H9 (cell line): ENCODE data around the gene CABYR. TPM values are rescaled to one million over a fixed set of nuclear protein-coding genes. Genes with fewer than 3 reads are reported as not detected.
A peak's percentile ranks its signal among the peaks of the same experiment; 100 is the strongest.

Experiments
- DNase-seq: peaks from one replicate; pipeline ENCODE4 v3.0.0-alpha.2; 2017
- H2AFZ ChIP-seq: one replicate; pipeline ENCODE4 v1.6.1; 2013; ENCODE audit warnings: mild to moderate bottlenecking, low read length, control low read depth, moderate library complexity
- H2AK5ac ChIP-seq: 2 replicates; pipeline ENCODE4 v1.6.1; 2013; ENCODE audit warnings: low read length, control low read depth, mixed read lengths; ENCODE audit not compliant: insufficient read length
- H2BK120ac ChIP-seq: one replicate; pipeline ENCODE4 v1.6.1; 2013; ENCODE audit warnings: low read depth, mild to moderate bottlenecking, low read length, control low read depth, inconsistent platforms; ENCODE audit not compliant: poor library complexity, severe bottlenecking
- H2BK12ac ChIP-seq: 2 replicates; pipeline ENCODE4 v1.6.1; 2013; ENCODE audit warnings: low read length, control low read depth, mixed read lengths, low read depth; ENCODE audit not compliant: insufficient read length
- H2BK15ac ChIP-seq: 2 replicates; pipeline ENCODE4 v1.6.1; 2013; ENCODE audit warnings: low read depth, low read length, control low read depth
- H2BK20ac ChIP-seq: one replicate; pipeline ENCODE4 v1.6.1; 2013; ENCODE audit warnings: low read depth, mild to moderate bottlenecking, low read length, control low read depth, inconsistent platforms; ENCODE audit not compliant: poor library complexity, severe bottlenecking
- H2BK5ac ChIP-seq: 2 replicates; pipeline ENCODE4 v1.6.1; 2013; ENCODE audit warnings: low read length, control low read depth, mixed read lengths; ENCODE audit not compliant: insufficient read length
- H3K14ac ChIP-seq: 2 replicates; pipeline ENCODE4 v1.6.1; 2013; ENCODE audit warnings: low read length, control low read depth; ENCODE audit not compliant: insufficient read depth
- H3K18ac ChIP-seq: 2 replicates; pipeline ENCODE4 v1.6.1; 2013; ENCODE audit warnings: low read depth, mild to moderate bottlenecking, mixed read lengths, low read length, control low read depth; ENCODE audit not compliant: insufficient read length
- H3K23ac ChIP-seq: 2 replicates; pipeline ENCODE4 v1.6.1; 2013; ENCODE audit warnings: low read length, control low read depth, mixed read lengths, low read depth; ENCODE audit not compliant: insufficient read length
- H3K23me2 ChIP-seq: 2 replicates; pipeline ENCODE4 v1.6.1; 2013; ENCODE audit warnings: low read depth, mild to moderate bottlenecking, mixed read lengths, low read length, control low read depth; ENCODE audit not compliant: insufficient read length, poor library complexity, severe bottlenecking
- H3K27ac ChIP-seq: 2 replicates; pipeline ENCODE4 v1.5.1; 2013; ENCODE audit warnings: low read length, control low read depth, mixed read lengths, low read depth; ENCODE audit not compliant: insufficient read length
- H3K27me3 ChIP-seq: 2 replicates; pipeline ENCODE4 v1.6.1; 2013; ENCODE audit warnings: low read length, control low read depth, inconsistent platforms; ENCODE audit not compliant: insufficient read depth
- H3K4ac ChIP-seq: 2 replicates; pipeline ENCODE4 v1.6.1; 2013; ENCODE audit warnings: low read depth, mild to moderate bottlenecking, control low read depth, inconsistent platforms, low read length, moderate library complexity
- H3K4me1 ChIP-seq: 2 replicates; pipeline ENCODE4 v1.6.1; 2013; ENCODE audit warnings: low read length, control low read depth, inconsistent platforms; ENCODE audit not compliant: insufficient read depth
- H3K4me2 ChIP-seq: 2 replicates; pipeline ENCODE4 v1.6.1; 2013; ENCODE audit warnings: low read length, control low read depth, mixed read lengths; ENCODE audit not compliant: insufficient read length, insufficient read depth
- H3K56ac ChIP-seq: 2 replicates; pipeline ENCODE4 v1.6.1; 2013; ENCODE audit warnings: low read depth, mild to moderate bottlenecking, mixed read lengths, low read length, control low read depth; ENCODE audit not compliant: insufficient read length
- H3K79me1 ChIP-seq: 2 replicates; pipeline ENCODE4 v1.6.1; 2013; ENCODE audit warnings: low read depth, mild to moderate bottlenecking, moderate library complexity, low read length, control low read depth, inconsistent platforms; ENCODE audit not compliant: insufficient read depth, poor library complexity, severe bottlenecking
- H3K79me2 ChIP-seq: 2 replicates; pipeline ENCODE4 v1.6.1; 2013; ENCODE audit warnings: low read length, control low read depth, inconsistent platforms; ENCODE audit not compliant: insufficient read depth
- H3K9ac ChIP-seq: 2 replicates; pipeline ENCODE4 v1.6.1; 2013; ENCODE audit warnings: low read length, control low read depth, mixed read lengths; ENCODE audit not compliant: insufficient read length; ENCODE audit errors: extremely low read depth
- H3K9me3 ChIP-seq: one replicate; pipeline ENCODE4 v1.6.1; 2013; ENCODE audit warnings: low read depth, low read length, inconsistent platforms; ENCODE audit not compliant: control insufficient read depth
- H3T11ph ChIP-seq: one replicate; pipeline ENCODE4 v1.6.1; 2013; ENCODE audit warnings: mild to moderate bottlenecking, low read length, control low read depth, inconsistent platforms
- H4K20me1 ChIP-seq: one replicate; pipeline ENCODE4 v1.6.1; 2013; ENCODE audit not compliant: control insufficient read depth, insufficient read length, insufficient read depth
- H4K5ac ChIP-seq: 2 replicates; pipeline ENCODE4 v1.6.1; 2013; ENCODE audit warnings: low read depth, mild to moderate bottlenecking, mixed read lengths, low read length, control low read depth; ENCODE audit not compliant: insufficient read length
- H4K8ac ChIP-seq: replicated peaks from 2 replicates; pipeline ENCODE4 v1.6.1; 2013; ENCODE audit warnings: low read length, control low read depth, mixed read lengths, low read depth; ENCODE audit not compliant: insufficient read length
- H4K91ac ChIP-seq: 2 replicates; pipeline ENCODE4 v1.6.1; 2013; ENCODE audit warnings: low read depth, mild to moderate bottlenecking, moderate library complexity, mixed read lengths, low read length, control low read depth; ENCODE audit not compliant: insufficient read length
- H3K27ac Mint-ChIP-seq, 3 experiments: 2 replicates in 2 of 3; 3 replicates in 1 of 3; pipeline ENCODE4 v1.8.0; 2020 to 2021; ENCODE audit warnings: mixed read lengths in 3 of 3, mild to moderate bottlenecking in 1 of 3, moderate library complexity in 1 of 3
- H3K27me3 Mint-ChIP-seq: 2 replicates; pipeline ENCODE4 v1.8.0; 2021; ENCODE audit warnings: low read depth, mild to moderate bottlenecking, moderate library complexity, mixed read lengths
- H3K36me3 Mint-ChIP-seq, 3 experiments: 2 replicates in 2 of 3; 3 replicates in 1 of 3; pipeline ENCODE4 v1.8.0; 2020 to 2021; ENCODE audit warnings: low read depth in 3 of 3, mixed read lengths in 3 of 3; ENCODE audit not compliant: insufficient read depth in 1 of 3
- H3K4me1 Mint-ChIP-seq, 2 experiments: 2 replicates each; pipeline ENCODE4 v1.8.0; 2020; ENCODE audit warnings: mixed read lengths in 2 of 2
- H3K4me3 Mint-ChIP-seq, 2 experiments: 2 replicates in 1 of 2; 3 replicates in 1 of 2; pipeline ENCODE4 v1.8.0; 2020 to 2021; ENCODE audit warnings: mild to moderate bottlenecking in 2 of 2, mixed read lengths in 2 of 2, moderate library complexity in 1 of 2
- H3K9me3 Mint-ChIP-seq, 2 experiments: 2 replicates in 1 of 2; 3 replicates in 1 of 2; pipeline ENCODE4 v1.8.0; 2020; ENCODE audit warnings: mild to moderate bottlenecking in 2 of 2, mixed read lengths in 2 of 2, moderate library complexity in 1 of 2
- CTCF ChIP-seq: fragments of 200-600 bp; sonication (generic); conservative IDR thresholded peaks from 3 replicates; pipeline ENCODE4 v1.8.0; 2021; ENCODE audit warnings: antibody characterized with exemption, mild to moderate bottlenecking
- WGBS: extraction: QIAGEN DNeasy Blood & Tissue Kit; methylation state at CpG from one replicate; pipeline ENCODE4 v1.1.7; 2013; ENCODE audit warnings: missing lambda C conversion rate, low lambda C conversion rate, mixed read lengths; ENCODE audit not compliant: insufficient read length; ENCODE audit errors: extremely low coverage; 5-methylcytosine and 5-hydroxymethylcytosine counted together
- total RNA-seq: library from RNA; stranded (reverse); gene quantifications from 2 replicates; pipeline ENCODE4 v1.2.1, GENCODE V29; 2021

The CABYR gene
- total RNA-seq, 1 experiment from 2014 or later, result 13.6 TPM

- no peak overlapping the region for H4K5ac ChIP-seq
- Mint-ChIP-seq H3K36me3 (peaks cover 0 to 4% (median 3%) of the 10 kb centered on the region in 3 experiments; a peak in 4 of 7 replicates), H3K4me3 (no peak overlapping the region), H3K27me3 (no peaks in the 10 kb centered on the region), H3K27ac (peak overlapping the region in 2 of 3 experiments; percentile 36 to 64; a peak in 3 of 7 replicates), H3K4me1 (peaks cover 11 to 13% of the 10 kb centered on the region in 2 experiments), H3K9me3 (no peaks in the 10 kb centered on the region)
- peaks cover 7% of the 10 kb centered on the region; the same call in 1 of the 2 replicates for H3K4me1 ChIP-seq
- no peak overlapping the region for H4K8ac ChIP-seq
- H3K27me3 ChIP-seq, result no peaks in the 10 kb centered on the region
- no peak overlapping the region for H3K14ac ChIP-seq
- H2AK5ac ChIP-seq, result no peak overlapping the region
- no peak overlapping the region for H2BK15ac ChIP-seq
- no peak overlapping the region for H3T11ph ChIP-seq
- no peak overlapping the region for H2BK20ac ChIP-seq
- TF ChIP-seq CTCF, result no peak
- H2BK120ac ChIP-seq, result no peak overlapping the region
- no peak overlapping the region for H2AFZ ChIP-seq
- no peak overlapping the region for H3K4me2 ChIP-seq
- no peaks in the 10 kb centered on the region for H3K9me3 ChIP-seq
- no peak overlapping the region for H3K18ac ChIP-seq
- no peak for DNase-seq
- H4K20me1 ChIP-seq, result no peaks in the 10 kb centered on the region
- no peak overlapping the region for H3K9ac ChIP-seq
- no peak overlapping the region for H3K4ac ChIP-seq
- H4K91ac ChIP-seq, result no peak overlapping the region
- no peak overlapping the region for H2BK5ac ChIP-seq
- no peak overlapping the region for H2BK12ac ChIP-seq
- no peak overlapping the region for H3K56ac ChIP-seq
- H3K79me1 ChIP-seq, result no peaks in the 10 kb centered on the region
- WGBS, result no CpG with 5 or more reads among the region's 2 CpGs
- no peaks in the 10 kb centered on the region for H3K23me2 ChIP-seq
- peak overlapping the region; percentile 71 for H3K27ac ChIP-seq
- no peaks in the 10 kb centered on the region for H3K79me2 ChIP-seq
- H3K23ac ChIP-seq, result no peak overlapping the region
Measured at GRCh38 chr18:24208270-24209035, 69.6 kb downstream of the CABYR start.
